HG02798 (cell line): ENCODE data around the gene RPTOR.

ENCODE experiments used
- ATAC-seq: cut with Tn5 transposase; IDR thresholded peaks from one replicate; pipeline ENCODE4 v1.9.1; 2021; ENCODE audit warnings: mild to moderate bottlenecking; ENCODE audit not compliant: unreplicated experiment, poor library complexity

The RPTOR gene

DNA sequence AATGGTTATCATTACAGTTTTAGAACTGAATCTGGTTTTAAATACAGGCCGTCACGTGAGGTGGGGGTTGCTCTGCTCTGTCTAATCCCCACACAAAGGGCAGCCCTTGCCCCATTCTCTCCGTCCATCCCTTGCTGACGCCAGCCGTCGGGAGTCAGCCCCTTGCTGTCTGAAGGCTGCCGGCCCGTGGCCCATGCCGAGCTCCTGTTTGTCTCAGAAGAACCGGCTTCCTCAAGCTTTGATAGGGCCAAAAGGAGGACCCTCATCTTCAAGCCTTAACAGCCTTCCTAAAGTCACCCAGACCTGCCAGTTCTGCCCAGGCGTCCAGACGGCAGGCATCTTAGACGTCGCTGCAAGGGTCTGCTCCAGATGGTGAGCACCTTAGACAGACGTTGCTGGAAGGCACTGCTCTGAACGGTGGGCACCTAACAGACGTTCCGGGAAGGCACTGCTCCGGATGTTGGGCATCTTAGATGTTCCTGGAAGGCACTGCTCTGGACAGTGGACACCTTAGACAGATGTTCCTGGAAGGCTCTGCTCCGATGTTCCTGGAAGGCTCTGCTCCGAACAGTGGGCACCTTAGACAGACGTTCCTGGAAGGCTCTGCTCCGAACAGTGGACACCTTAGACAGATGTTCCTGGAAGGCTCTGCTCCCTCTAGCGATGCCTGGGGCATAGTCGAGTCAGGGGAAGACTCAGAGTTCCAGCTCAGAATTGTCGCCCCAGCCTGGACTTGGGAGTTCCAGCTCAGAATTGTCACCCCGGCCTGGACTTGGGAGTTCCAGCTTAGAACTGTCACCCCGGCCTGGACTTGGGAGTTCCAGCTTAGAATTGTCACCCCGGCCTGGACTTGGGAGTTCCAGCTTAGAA is 411.9 kb downstream of the RPTOR start:
- ATAC-seq: no peak

DNA sequence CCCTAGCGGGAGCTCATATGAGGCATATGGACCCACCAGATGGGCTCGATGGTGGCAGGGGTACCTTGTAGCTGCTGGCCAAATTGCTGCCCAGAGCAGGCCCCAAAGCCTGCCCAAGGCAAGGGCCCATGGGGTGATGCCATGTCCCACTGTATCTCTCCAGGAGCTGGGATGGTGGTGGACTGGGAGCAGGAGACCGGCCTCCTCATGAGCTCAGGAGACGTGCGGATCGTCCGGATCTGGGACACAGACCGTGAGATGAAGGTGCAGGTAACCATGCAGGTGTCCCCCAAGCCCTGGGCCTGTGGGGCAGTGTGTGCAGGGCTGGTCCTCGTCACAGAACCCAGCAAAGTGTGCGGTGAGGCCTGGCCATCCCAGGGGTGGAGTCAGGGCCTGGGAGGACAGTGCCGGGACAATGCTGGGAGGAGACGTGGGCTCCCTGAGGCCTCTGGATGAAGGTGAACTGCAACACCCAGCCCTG is 412.9 kb downstream of the RPTOR start:
- ATAC-seq: no peak

DNA sequence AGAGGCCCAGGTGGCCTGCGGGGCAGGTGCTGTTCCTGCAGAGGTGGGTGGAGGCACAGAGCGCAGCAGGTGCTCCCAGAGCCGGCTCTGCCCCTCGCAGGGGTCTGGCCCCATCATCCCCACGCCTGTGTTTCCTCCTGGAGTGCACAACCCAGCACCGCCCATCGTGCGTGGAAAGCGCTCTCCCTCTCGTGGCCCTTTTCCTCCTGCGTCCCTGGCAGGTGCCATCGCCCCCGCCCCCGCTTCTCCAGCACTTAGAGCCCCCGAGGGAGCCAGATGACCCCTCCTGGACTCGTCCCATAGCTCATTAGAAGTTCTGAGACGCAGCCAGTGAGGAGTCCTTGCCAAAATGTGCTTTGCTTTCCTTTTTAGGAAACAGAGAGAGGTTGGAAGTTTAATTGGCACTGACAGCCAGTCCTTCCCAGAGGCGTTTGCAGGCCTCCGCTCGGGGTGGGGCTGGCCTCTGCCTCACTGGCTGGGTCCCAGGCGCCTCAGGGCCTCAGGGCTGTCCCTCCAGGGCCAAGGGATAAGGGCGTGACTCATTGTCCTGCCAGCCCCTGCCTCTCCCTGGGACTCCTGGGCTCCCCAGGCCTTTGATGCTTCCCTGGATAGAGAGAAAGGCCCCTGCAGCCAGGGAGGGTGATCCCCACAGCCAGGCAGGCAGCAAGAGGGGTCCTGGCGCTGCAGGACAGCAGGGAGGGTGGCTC is 414.8 kb downstream of the RPTOR start:
- no peak for ATAC-seq

DNA sequence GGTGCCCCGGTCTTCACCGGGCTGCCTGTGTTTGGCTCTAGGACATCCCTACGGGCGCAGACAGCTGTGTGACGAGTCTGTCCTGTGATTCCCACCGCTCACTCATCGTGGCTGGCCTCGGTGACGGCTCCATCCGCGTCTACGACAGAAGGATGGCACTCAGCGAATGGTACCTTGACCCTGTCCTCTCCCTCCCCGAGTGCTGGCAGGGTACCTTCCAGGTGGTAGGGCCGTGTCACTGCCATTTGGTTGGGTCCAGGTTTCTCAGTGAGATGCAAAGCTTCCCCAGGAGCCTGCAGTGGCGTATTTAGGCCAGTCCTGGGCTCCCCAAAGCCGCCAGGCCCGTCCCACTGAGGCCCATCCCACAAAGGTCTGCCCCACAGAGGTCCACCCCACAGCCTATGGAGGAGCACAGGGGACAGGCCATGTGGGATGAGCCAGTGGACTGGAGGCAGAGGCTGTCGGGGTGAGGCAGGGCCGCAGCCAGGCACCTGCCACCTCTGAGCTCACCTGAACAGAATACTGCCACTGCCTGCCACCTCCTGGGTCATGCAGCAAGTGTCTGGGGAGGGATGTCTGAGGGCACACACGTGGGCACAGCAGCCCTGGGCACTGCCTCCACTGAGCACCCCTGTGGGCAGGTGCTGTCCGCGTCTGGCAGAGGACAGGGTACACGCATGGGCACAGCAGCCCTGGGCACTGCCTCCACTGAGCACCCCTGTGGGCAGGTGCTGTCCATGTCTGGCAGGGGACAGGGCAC is 415.6 kb downstream of the RPTOR start:
- ATAC-seq: no peak

DNA sequence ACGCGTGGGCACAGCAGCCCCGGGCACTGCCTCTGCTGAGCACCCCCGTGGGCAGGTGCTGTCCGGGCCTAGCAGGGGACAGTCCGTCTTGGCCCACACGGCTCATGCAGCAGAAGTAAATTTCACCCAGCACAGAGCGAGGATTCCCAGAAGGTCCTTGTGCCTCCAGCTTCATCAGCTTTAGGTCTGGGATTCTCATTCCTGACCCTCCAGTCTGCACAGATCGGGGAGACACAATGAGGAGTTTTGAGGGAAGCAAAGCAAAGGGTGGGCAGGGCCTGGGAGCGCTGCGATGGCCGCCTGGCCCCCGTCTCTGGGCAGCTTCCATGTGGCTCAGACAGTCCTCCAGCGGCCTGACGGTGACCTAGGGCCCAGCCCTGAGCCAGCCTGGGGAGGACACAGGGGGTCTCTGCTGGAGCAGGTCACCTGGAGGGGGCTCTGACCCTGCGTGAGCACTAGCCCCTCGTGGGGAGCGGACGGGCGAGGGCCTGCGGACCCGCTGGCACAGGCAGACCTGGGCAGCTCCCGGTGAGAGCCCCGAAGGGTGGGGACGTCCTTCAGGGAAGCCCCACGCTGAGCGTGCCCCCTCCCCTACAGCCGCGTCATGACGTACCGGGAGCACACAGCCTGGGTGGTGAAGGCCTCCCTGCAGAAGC is 416.3 kb downstream of the RPTOR start:
- ATAC-seq: no peak

DNA sequence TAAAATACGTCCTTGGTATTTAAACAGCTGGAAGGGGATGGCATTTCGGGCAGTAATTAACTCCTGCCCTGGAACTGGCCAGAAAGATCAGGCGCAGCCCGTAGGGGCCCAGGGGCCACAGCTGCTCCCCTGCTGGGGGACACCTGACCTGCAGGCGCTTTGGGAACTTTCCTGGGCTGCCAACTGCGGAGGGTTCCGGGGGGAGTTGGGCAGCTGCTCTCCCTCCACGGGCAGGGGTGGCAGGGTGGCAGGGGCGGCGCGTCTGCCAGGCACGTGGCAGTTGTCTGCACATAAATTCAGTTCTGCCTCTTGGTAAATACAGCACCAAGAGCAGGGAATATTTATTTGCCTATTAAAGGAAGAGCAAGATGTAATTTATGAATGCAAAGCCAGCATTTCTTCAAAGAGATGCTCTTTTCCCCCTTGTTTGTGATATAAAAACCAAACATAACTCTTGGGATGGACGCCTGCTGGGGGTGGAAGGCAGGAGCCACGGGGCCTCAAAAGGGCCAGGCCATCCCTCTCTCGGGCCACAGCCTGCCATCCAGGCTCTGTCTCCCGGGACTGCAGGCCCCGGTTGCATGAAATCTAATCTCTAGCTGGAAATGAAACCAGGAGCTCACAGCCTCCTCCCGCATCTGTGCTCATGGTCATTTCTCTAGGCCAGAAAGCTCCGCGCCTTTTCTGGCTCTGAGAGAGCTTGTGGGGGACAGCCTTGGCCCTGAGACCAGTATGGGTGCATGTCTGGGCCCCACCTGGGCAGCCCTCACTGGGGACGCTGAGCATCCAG is 417.1 kb downstream of the RPTOR start:
- ATAC-seq: no peak

DNA sequence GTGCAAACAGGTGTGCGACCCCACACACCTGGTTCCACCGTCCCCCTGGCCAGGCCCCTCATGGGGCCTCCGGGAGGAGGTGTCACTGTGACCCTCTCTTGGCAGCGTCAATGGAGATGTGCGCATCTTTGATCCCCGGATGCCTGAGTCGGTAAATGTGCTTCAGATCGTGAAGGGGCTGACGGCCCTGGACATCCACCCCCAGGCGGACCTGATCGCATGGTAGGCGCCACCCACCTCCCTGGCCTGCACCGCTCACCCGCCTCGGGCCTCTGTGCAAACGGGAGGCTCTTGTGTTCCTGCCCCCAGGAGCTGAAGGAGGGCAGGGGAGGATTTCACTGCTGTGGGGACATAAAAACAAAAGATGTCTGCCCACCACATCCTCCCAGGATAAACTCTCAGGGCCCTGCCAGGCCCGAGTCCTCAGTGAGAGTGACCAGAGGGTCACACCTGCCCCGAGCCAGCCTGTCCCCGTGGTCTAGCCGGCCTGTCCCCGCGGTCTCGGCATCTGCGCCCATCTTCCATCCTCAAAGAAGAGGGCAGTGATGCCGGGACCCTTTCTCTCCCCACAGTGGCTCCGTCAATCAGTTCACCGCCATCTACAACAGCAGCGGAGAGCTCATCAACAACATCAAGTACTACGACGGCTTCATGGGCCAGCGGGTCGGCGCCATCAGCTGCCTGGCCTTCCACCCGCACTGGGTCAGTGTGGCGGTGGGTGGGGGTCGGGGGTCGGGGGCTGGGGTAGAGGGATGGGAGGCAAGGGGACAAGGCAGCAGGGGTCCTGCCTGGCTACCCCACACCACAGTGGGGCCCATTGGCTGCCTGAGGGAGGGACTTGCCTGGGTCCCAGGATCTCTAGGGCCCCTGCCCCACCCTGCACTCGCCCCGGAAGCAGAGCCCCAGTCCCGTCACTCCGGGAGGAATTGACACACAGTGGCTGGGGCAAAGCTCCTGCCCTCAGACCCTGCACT is 418.0 kb downstream of the RPTOR start:
- no peak for ATAC-seq

DNA sequence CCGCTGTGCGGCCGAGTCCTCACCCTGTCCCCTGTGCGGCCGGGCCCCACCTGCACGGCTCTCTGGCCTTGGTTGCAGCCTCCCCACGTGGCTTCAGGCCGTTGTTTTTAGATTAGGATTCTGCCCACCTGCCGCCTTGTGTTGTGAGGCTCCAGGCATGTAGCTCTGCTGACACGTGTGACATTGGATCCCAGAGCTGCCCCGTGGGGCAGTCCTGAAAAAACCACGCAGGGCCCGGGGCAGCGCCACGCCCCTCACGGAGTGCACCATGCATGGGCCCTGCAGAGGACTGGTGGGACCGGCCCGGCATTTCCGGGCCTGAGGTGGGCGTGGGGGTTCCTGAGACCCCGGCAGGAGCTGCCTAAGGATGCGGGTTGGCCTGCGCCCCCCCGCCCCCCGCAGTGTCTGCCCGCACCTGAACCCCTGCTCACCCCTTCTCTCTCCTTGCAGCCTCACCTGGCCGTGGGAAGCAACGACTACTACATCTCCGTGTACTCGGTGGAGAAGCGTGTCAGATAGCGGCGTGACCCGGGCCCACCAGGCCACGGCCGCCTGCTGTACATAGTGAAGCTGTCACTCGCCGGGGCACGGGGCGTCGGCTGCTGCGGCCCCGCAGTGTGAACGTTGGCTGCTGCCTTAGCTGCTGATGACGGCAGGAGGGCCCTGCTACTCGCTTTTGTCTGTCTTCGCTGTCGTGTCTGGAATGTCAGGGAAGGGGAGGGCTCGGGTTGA is 419.3 kb downstream of the RPTOR start:
- no peak for ATAC-seq

DNA sequence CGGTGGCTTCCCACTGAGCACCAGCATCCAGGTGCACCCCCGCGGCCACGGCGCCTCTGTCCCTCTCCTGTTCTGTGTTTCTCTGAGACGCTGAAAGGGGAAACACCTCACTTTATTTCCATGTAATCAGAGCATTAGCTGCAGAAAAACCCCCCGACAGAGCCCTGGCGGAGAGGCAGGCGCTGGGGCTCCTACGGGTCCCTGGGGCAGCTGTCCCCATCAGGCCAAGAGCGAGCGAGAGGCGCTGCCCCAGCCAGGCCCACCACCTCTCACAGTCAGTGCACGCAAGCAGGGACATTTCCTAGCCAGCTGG is 419.9 kb downstream of the RPTOR start:
- no peak for ATAC-seq

DNA sequence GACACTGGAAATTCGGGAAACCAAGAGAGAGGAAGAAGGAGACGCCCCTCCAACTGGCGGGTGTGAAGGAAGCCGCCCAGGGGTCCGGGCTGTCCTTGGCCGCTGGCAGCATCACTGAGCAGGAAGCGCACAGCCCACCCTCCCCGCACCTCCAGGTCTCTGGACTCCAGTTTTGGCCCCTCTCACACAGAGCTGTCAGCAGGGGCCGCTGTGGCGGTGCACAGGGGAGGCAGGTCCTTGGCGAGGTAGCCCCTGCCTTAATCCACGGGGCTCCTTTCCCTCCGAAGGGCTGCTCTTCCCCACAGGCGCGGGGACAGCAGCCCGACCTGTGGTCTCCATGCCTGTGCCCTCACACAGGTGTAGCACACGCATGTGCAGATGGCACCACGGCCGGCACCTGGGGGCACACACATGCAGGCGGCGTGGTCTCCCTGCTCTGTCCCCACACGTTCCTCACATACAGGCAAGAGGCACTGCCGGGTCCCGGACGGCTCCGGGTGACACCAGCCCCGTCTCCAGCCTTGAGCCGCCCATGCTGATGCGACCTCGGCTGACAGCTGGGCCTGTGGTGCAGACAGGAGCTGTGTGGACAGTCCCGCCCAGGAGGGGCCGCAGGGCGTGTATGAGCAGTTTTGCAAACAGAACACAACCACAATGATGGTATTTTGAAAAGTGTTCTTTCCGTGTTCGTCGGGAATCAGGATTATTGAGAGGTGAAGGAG is 420.4 kb downstream of the RPTOR start:
- no peak for ATAC-seq

DNA sequence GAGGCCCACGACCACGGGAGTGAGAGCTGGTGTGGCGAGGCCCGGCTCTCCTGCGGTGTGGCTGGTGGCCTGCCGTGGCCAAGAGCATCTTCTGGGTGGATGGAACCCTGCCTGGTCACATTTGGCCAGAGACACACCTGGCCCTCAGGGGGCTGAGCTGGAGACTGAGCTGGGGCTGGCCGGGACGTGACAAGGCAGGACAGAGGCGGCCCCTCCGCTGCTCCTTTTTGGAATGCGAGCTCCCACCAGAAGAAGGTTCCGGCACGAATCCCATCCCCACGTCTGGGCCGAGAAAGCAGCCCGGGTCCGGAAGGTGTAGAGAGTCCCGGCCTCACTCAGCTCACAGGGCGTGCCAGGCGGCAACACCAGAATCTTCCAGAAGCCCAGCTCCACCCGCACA is 421.0 kb downstream of the RPTOR start:
- ATAC-seq: no peak

DNA sequence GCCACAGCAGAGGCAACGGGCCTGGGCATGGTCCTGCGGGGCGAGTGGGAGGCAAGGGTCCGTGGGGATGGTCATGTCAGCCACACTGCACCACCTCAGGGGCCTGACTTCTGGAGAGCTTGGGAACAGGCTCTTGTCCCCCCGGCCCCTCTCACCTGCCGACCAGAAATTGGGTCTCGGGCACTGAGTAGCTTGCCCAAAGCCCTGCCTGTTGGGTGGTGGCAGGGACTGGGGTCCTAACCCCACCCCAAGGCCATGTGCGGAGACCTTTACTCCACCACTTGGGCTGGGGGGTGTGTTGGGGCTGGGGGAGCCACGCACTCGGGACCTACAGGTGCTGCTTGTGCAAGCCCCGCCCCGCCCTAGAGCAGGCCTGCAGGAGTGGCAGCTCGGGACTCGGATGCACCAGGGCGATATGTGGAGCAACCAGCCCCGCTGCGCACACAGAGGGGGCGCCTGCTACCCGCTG is 422.8 kb downstream of the RPTOR start:
- no peak for ATAC-seq

DNA sequence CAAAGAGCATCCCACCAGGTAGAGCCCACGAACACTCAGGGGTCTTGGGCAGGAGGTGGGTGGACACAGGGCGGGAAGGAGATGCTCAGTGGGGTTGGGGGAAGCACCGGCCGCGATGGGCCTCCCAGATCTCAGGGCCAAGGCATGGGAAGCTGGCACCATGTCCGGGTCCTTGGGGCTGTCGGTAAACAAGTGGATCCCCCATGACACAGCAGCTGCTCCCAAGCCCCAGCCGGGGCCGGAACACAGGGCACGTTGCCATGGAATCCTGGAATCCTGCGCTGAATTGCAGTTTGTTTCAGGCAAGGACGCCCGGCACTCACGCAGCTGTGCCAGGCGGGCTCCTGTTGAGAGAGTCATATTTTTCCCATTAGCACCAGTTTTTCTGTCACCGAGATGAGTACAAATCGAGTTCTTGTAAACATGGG is 424.0 kb downstream of the RPTOR start:
- ATAC-seq: no peak

DNA sequence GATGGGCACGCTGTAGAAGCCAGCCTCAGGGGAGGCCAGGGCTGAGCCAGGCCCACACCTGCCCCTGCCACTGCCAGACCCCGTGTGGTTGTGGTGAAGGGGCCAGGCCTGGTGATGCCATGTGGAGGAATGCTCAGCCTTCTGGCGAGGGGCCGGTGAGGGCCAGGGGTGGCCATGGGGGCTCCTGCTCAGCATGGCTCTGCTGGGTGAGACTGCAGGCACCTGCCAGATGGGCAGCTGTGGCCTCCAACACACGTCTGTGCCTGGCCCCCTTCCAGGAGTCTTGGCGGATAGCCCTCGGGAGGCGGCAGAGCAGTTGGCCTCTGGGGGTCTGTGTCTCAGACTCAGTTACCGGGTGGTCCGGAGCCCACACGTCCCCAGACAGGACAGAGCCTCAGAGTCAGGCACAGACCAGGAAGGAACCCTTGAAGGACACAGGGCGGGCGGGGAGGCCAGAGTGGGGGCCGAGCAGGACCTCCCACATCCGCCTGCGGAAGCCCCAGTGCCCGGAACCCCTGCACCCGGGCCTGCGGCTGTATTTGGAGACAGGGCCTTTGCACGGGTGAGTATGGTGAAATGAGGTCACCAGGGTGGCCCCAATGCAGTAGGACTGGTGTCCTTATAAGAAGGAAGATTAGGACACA is 424.5 kb downstream of the RPTOR start:
- ATAC-seq: no peak

DNA sequence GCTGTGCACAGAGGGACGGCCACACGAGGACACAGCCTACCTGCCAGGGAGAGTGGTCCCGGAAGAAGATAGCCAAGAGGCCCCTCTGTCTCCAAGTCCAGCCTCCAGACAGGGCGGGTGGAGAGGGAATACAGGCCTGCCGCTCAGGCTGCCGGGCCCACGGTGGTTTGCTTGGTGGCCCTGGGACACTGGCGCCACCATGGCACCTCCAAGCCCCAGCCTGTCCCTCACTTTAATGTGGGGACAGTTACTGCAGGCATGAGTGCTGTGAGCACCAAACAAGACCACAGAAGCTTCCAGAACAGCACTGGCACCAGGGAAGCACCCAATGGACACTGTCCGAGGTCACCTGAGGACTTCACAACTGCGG is 425.0 kb downstream of the RPTOR start:
- no peak for ATAC-seq

DNA sequence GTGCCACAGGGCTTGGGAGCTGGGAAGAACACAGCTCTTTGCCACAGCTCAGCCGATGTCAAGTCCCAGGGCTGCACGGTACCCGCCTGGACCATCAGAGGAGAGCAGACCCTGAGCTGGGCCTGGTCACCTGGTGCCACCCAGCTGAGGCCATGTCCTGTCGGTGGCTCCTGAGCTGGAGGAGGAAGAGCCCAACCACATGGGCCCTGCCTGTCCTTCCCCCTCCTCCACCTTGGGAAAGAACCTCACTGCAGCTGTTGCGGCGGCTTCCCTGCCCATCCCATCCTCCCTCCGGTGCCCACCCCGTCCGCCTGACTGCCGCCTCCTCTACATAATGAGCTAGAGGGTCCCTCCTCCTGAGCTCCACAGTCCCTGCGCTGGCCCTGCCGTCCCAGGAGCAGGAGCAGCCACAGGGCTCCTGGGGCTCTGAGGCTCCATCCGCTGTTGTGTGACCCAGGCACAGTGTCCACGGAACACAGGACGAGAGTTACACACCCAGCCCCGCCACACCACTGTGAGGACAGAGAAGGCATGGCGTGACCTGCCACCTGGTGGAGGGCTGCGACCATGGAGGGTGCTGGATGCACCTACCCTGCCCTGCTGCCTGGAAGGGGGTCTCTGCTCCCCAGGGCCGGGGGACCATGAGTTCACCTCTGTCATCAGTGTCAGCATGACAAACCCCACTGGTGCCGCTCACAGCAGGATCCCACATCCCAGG is 425.6 kb downstream of the RPTOR start:
- ATAC-seq: no peak
